PC-9 (cell line): Measurements from ENCODE around the gene OR1L4. TPM values are rescaled to one million over a fixed set of nuclear protein-coding genes. Genes with fewer than 3 reads are reported as not detected.

Experiments used
- BruUV-seq: library from RNA; stranded (reverse); fragments of 400-500 nt; replicated peaks from 2 replicates; lab custom pipeline; 2021; lab: Mats Ljungman, UMichigan
- CTCF ChIA-PET: fragments of 300-600 bp; sonication (Branson Sonifier 250); formaldehyde crosslinking; loops from one replicate; lab custom pipeline; 2022; ENCODE audit warnings: antibody characterized with exemption; lab: Charles Lee
- POLR2A ChIA-PET: fragments of 300-600 bp; sonication (Branson Sonifier 250); formaldehyde crosslinking; loops from one replicate; lab custom pipeline; 2022; ENCODE audit warnings: antibody characterized with exemption; ENCODE audit not compliant: unreplicated experiment; lab: Charles Lee
- DNase-seq, 2 experiments: peaks; one replicate each; pipeline versions ENCODE4 v3.0.0 to v3.0.0-alpha.2; 2015 to 2022; ENCODE audit warnings: mixed read lengths in 1 of 2
- H2AFZ ChIP-seq: fragments of 200-600 bp; sonication (generic); 2 replicates; pipeline ENCODE4 v1.8.1; 2017; ENCODE audit warnings: antibody characterized with exemption
- H3F3A ChIP-seq: fragments of 200-600 bp; sonication (generic); 2 replicates; pipeline ENCODE4 v1.8.1; 2017; ENCODE audit warnings: antibody characterized with exemption, mild to moderate bottlenecking, low read depth; ENCODE audit not compliant: insufficient read depth
- H3K27ac ChIP-seq: fragments of 200-600 bp; sonication (generic); 2 replicates; pipeline ENCODE4 v1.6.1; 2016; ENCODE audit warnings: mixed run types
- H3K27me3 ChIP-seq: fragments of 200-600 bp; sonication (generic); 2 replicates; pipeline ENCODE4 v1.6.1; 2016; ENCODE audit warnings: low read depth, mixed run types; ENCODE audit not compliant: insufficient read depth
- H3K36me3 ChIP-seq: fragments of 200-600 bp; sonication (generic); 2 replicates; pipeline ENCODE4 v1.6.1; 2016; ENCODE audit warnings: low read depth, mixed run types
- H3K4me1 ChIP-seq: fragments of 200-600 bp; sonication (generic); replicated peaks from 2 replicates; pipeline ENCODE4 v1.6.1; 2016; ENCODE audit warnings: mixed run types; ENCODE audit not compliant: insufficient read depth
- H3K4me2 ChIP-seq: fragments of 200-600 bp; sonication (generic); 2 replicates; pipeline ENCODE4 v1.6.1; 2017; ENCODE audit warnings: mixed run types
- H3K4me3 ChIP-seq: fragments of 200-600 bp; sonication (generic); 2 replicates; pipeline ENCODE4 v1.6.1; 2016; ENCODE audit warnings: mixed run types
- H3K79me2 ChIP-seq: fragments of 200-600 bp; sonication (generic); 2 replicates; pipeline ENCODE4 v1.6.1; 2017; ENCODE audit warnings: low read depth, mixed run types
- H3K9me2 ChIP-seq: fragments of 200-600 bp; sonication (generic); 2 replicates; pipeline ENCODE4 v1.8.1; 2017; ENCODE audit warnings: mild to moderate bottlenecking; ENCODE audit not compliant: insufficient read depth
- H3K9me3 ChIP-seq: fragments of 200-600 bp; sonication (generic); 2 replicates; pipeline ENCODE4 v1.8.1; 2016; ENCODE audit warnings: low read depth; ENCODE audit not compliant: insufficient read depth
- H4K20me1 ChIP-seq: fragments of 200-600 bp; sonication (generic); 2 replicates; pipeline ENCODE4 v1.8.1; 2017; ENCODE audit not compliant: insufficient read depth
- CTCF ChIP-seq: fragments of 200-600 bp; sonication (generic); conservative IDR thresholded peaks from 2 replicates; pipeline ENCODE4 v1.6.1; 2017; ENCODE audit warnings: mixed run types, antibody characterized with exemption, mild to moderate bottlenecking, moderate library complexity
- EZH2 ChIP-seq: fragments of 200-600 bp; sonication (generic); IDR thresholded peaks from 2 replicates; pipeline ENCODE4 v1.8.0; 2017; ENCODE audit warnings: antibody characterized with exemption, low read depth
- intact Hi-C: fragments of 100-400 bp; cut with micrococcal nuclease; formaldehyde crosslinking; loops from one replicate; pipeline ENCODE4 v1.10.0; 2022; ENCODE audit not compliant: unreplicated experiment
- total RNA-seq: library from RNA; stranded (reverse); gene quantifications from 2 replicates; pipeline ENCODE4 v1.2.3, GENCODE V29; 2021

OR1L4 gene
- total RNA-seq, 1 experiment from 2014 or later, result not detected

GRCh38 chr9:122718038-122718437, 5.8 kb upstream of the OR1L4 start:
- no peak overlapping the region for H3K4me2 ChIP-seq
- no TSS peak for BruUV-seq
- no peak overlapping the region for H3K27ac ChIP-seq

GRCh38 chr9:122719218-122719617, 4.6 kb upstream of the OR1L4 start:
- DNase-seq, result no peak
- no peak overlapping the region for H3K4me2 ChIP-seq
- TF ChIP-seq CTCF (no peak), EZH2 (no peak)
- H3K27me3 ChIP-seq, result peaks cover 13% of the 10 kb centered on the region; the same call in 1 of the 2 replicates
- no peak overlapping the region for H3K4me3 ChIP-seq
- H3K79me2 ChIP-seq, result no peaks in the 10 kb centered on the region
- H3K36me3 ChIP-seq, result no peaks in the 10 kb centered on the region
- no peak overlapping the region for H3K27ac ChIP-seq
- POLR2A ChIA-PET, result no interaction called here
- H3K9me2 ChIP-seq, result no peaks in the 10 kb centered on the region
- no TSS peak for BruUV-seq
- H3F3A ChIP-seq, result no peaks in the 10 kb centered on the region
- H4K20me1 ChIP-seq, result no peaks in the 10 kb centered on the region
- H3K9me3 ChIP-seq, result no peaks in the 10 kb centered on the region
- no peak overlapping the region for H2AFZ ChIP-seq
- intact Hi-C loops, result no loop called here
- no peaks in the 10 kb centered on the region for H3K4me1 ChIP-seq
- CTCF ChIA-PET, result no interaction called here

More at GRCh38 chr9:122718038-122718437, 5.8 kb upstream of the OR1L4 start:
- Histone ChIP-seq H3K4me3 (no peak overlapping the region), H4K20me1 (no peaks in the 10 kb centered on the region), H3F3A (no peaks in the 10 kb centered on the region), H3K4me1 (no peaks in the 10 kb centered on the region), H3K36me3 (no peaks in the 10 kb centered on the region), H3K9me2 (no peaks in the 10 kb centered on the region), H2AFZ (no peak overlapping the region), H3K79me2 (no peaks in the 10 kb centered on the region), H3K27me3 (peaks cover 13% of the 10 kb centered on the region; the same call in 1 of the 2 replicates), H3K9me3 (no peaks in the 10 kb centered on the region)
- DNase-seq, result no peak
- intact Hi-C loops, result no loop called here
- CTCF ChIA-PET, result no interaction called here
- POLR2A ChIA-PET, result no interaction called here
- no peak for TF ChIP-seq EZH2
- TF ChIP-seq CTCF, result no peak

- H3F3A ChIP-seq, result no peaks in the 10 kb centered on the region
- no peaks in the 10 kb centered on the region for H3K9me2 ChIP-seq
- POLR2A ChIA-PET, result no interaction called here
- peaks cover 18% of the 10 kb centered on the region; the same call in 1 of the 2 replicates for H3K27me3 ChIP-seq
- TF ChIP-seq EZH2 (no peak), CTCF (no peak)
- no peaks in the 10 kb centered on the region for H3K4me1 ChIP-seq
- H3K4me3 ChIP-seq, result no peak within 1 kb of the TSS
- H3K79me2 ChIP-seq, result no peaks in the 10 kb centered on the region
- H4K20me1 ChIP-seq, result no peaks in the 10 kb centered on the region
- H2AFZ ChIP-seq, result no peak within 1 kb of the TSS
- no peak within 1 kb of the TSS for H3K4me2 ChIP-seq
- no peaks in the 10 kb centered on the region for H3K9me3 ChIP-seq
- BruUV-seq, result no TSS peak
- H3K27ac ChIP-seq, result no peak within 1 kb of the TSS
- CTCF ChIA-PET, result no interaction called here
- no peak for DNase-seq
- intact Hi-C loops, result no loop called here
- H3K36me3 ChIP-seq, result no peaks in the 10 kb centered on the region
These were observed 18.2 kb downstream of the OR1L4 start, which contains the start of gene OR1L6 for GRCh38 chr9:122742003-122742402. Gene OR1L6, plus strand, starts transcription at chr9:122742303. Its CDS starts 7,545 bp downstream, at chr9:122749848.
